Body of pancreas (tissue), 4 donors: Measurements from ENCODE around the gene KCNA4. TPM values are rescaled to one million over a fixed set of nuclear protein-coding genes. Genes with fewer than 3 reads are reported as not detected.

Source experiments
- ATAC-seq: fragments of 150-250 bp; one replicate; pipeline ENCODE4 v1.9.1; 2016
- DNase-seq, 4 donors: peaks; one replicate each; pipeline ENCODE4 v3.0.0-alpha.2; 2019
- H3K27ac ChIP-seq, 4 donors: fragments of 200-600 bp; sonication (generic); 1 replicate in 3 of 4; 2 replicates in 1 of 4; pipeline versions ENCODE4 v1.5.1 to v1.6.1; 2016 to 2019; ENCODE audit warnings: mild to moderate bottlenecking in 1 of 4, mixed read lengths in 1 of 4, moderate library complexity in 1 of 4
- H3K27me3 ChIP-seq, 2 donors: fragments of 200-600 bp; sonication (generic); one replicate each; pipeline ENCODE4 v1.6.0; 2016; ENCODE audit warnings: mild to moderate bottlenecking in 1 of 2
- H3K36me3 ChIP-seq, 2 donors: fragments of 200-600 bp; sonication (generic); replicated peaks in 1 of 2; 2 replicates each; pipeline ENCODE4 v1.5.1; 2016; ENCODE audit warnings: low read depth in 2 of 2; ENCODE audit not compliant: insufficient read depth in 1 of 2
- H3K4me1 ChIP-seq: fragments of 200-600 bp; sonication (generic); one replicate; pipeline ENCODE4 v1.6.0; 2016
- H3K4me3 ChIP-seq, 2 donors: fragments of 200-600 bp; sonication (generic); 1 replicate in 1 of 2; 2 replicates in 1 of 2; pipeline ENCODE4 v1.5.1; 2016 to 2019
- H3K9me3 ChIP-seq, 3 donors: fragments of 200-600 bp; sonication (generic); 1 replicate in 2 of 3; 2 replicates in 1 of 3; pipeline ENCODE4 v1.5.1; 2016
- CTCF ChIP-seq, 7 experiments: fragments of 450-650 bp in 4 of 7; fragments of 200-600 bp in 3 of 7; sonication (generic) in 3 of 7; IDR thresholded peaks; one replicate each; pipeline ENCODE4 v1.5.1; 2016 to 2019; ENCODE audit warnings: antibody characterized with exemption in 7 of 7
- POLR2A ChIP-seq, 3 donors: fragments of 450-650 bp; IDR thresholded peaks; one replicate each; pipeline ENCODE4 v1.6.1; 2016; ENCODE audit warnings: antibody characterized with exemption in 3 of 3, mild to moderate bottlenecking in 2 of 3
- WGBS, 2 donors: methylation state at CpG; one replicate each; pipeline ENCODE4 v1.1.5; 2017; 5-methylcytosine and 5-hydroxymethylcytosine counted together
- intact Hi-C: fragments of 100-400 bp; cut with DNase I; formaldehyde crosslinking; loops from one replicate; pipeline ENCODE4 v1.15.1; 2023
- total RNA-seq, 2 donors: library from RNA; depleted of rRNA; stranded (reverse); fragments of >200 nt; gene quantifications; one replicate each; pipeline ENCODE4 v1.1.0, GENCODE V29; 2016

Gene KCNA4
- total RNA-seq, 2 donors from 2014 or later, result 0.33 TPM; not detected in 1

- DNase-seq (no peak), ATAC-seq (no peak)
- intact Hi-C loops, result no loop called here
- Histone ChIP-seq H3K4me1 (no peaks in the 10 kb centered on the region), H3K9me3 (no peaks in the 10 kb centered on the region), H3K4me3 (no peak overlapping the region), H3K27me3 (no peaks in the 10 kb centered on the region), H3K36me3 (no peaks in the 10 kb centered on the region), H3K27ac (no peak overlapping the region)
- TF ChIP-seq CTCF (IDR thresholded peaks at IDR 0.05) (no peak), POLR2A (IDR thresholded peaks at IDR 0.05) (no peak)
- 12 to 15% methylated on average over 6 of the region's 6 CpGs for WGBS, 2 donors
These were observed 8.7 kb upstream of the KCNA4 start for GRCh38 chr11:30025396-30026139.

GRCh38 chr11:30023074-30023473, 6.2 kb upstream of the KCNA4 start:
- TF ChIP-seq CTCF (IDR thresholded peaks at IDR 0.05) (no peak), POLR2A (IDR thresholded peaks at IDR 0.05) (no peak)
- no peak overlapping the region for H3K4me3 ChIP-seq
- H3K4me1 ChIP-seq, result no peaks in the 10 kb centered on the region
- ATAC-seq, result no peak
- no peak overlapping the region for H3K27ac ChIP-seq
- DNase-seq, result no peak
- no peaks in the 10 kb centered on the region for H3K36me3 ChIP-seq
- H3K27me3 ChIP-seq, result peaks cover 0 to under 1% of the 10 kb centered on the region in 2 donors
- intact Hi-C loops, result no loop called here
- H3K9me3 ChIP-seq, result no peaks in the 10 kb centered on the region
- 2 to 14% methylated on average over 2 of the region's 2 CpGs for WGBS, 2 donors

- DNase-seq, result no peak
- intact Hi-C loops, result no loop called here
- peaks cover 20% of the 10 kb centered on the region for H3K4me1 ChIP-seq
- TF ChIP-seq CTCF (IDR thresholded peaks at IDR 0.05), result no peak
- TF ChIP-seq POLR2A (IDR thresholded peaks at IDR 0.05), result no peak
- no peaks in the 10 kb centered on the region for H3K9me3 ChIP-seq
- no peaks in the 10 kb centered on the region for H3K36me3 ChIP-seq
- ATAC-seq, result no peak
- no peak overlapping the region for H3K27ac ChIP-seq
- WGBS, 2 donors, result 46 to 49% methylated on average over 3 of the region's 3 CpGs
- H3K4me3 ChIP-seq, result no peak overlapping the region
- H3K27me3 ChIP-seq, result peaks cover 0 to 24% of the 10 kb centered on the region in 2 donors
These were observed 2.7 kb upstream of the KCNA4 start for GRCh38 chr11:30019481-30019880.

GRCh38 chr11:30018495-30018894, 1.7 kb upstream of the KCNA4 start:
- ATAC-seq, result no peak
- H3K4me3 ChIP-seq, result no peak overlapping the region
- 10 to 13% methylated on average over 21 of the region's 21 CpGs for WGBS, 2 donors
- peaks cover 20% of the 10 kb centered on the region for H3K4me1 ChIP-seq
- intact Hi-C loops, result no loop called here
- no peak for TF ChIP-seq CTCF (IDR thresholded peaks at IDR 0.05)
- no peak for TF ChIP-seq POLR2A (IDR thresholded peaks at IDR 0.05)
- no peaks in the 10 kb centered on the region for H3K9me3 ChIP-seq
- no peaks in the 10 kb centered on the region for H3K36me3 ChIP-seq
- no peak overlapping the region for H3K27ac ChIP-seq
- peaks cover 0 to 24% of the 10 kb centered on the region in 2 donors for H3K27me3 ChIP-seq
- peak in 1 of 4 donors; percentile 6 for DNase-seq

- no peak for ATAC-seq
- 9 to 10% methylated on average over 15 to 19 of the region's 19 CpGs for WGBS, 2 donors
- Histone ChIP-seq H3K4me3 (no peak overlapping the region), H3K4me1 (peaks cover 20% of the 10 kb centered on the region), H3K36me3 (no peaks in the 10 kb centered on the region), H3K27ac (no peak overlapping the region), H3K9me3 (no peaks in the 10 kb centered on the region), H3K27me3 (peaks cover 0 to 24% of the 10 kb centered on the region in 2 donors)
- TF ChIP-seq CTCF (IDR thresholded peaks at IDR 0.05), result no peak
- no peak for TF ChIP-seq POLR2A (IDR thresholded peaks at IDR 0.05)
- intact Hi-C loops, result no loop called here
- DNase-seq, result no peak
These were observed 640 bp upstream of the KCNA4 start for GRCh38 chr11:30017445-30017895.
